Inflammatory macrophage (primary cell): Measurements from ENCODE around the gene HDAC10.

Experiments
- DNase-seq, 2 donors: peaks; one replicate each; pipeline ENCODE4 v3.0.0-alpha.2; 2020 to 2022
- total RNA-seq, 18 experiments: gene quantifications; one replicate each; lab custom pipeline; 2026; ENCODE audit warnings: mixed read lengths in 6 of 18, inconsistent platforms in 2 of 18; lab: John Stamatoyannopoulos, UW

The HDAC10 gene
- 0.23 to 1.9 (median 0.93) reads per million in 18 experiments for total RNA-seq

GRCh38 chr22:50250555-50251476 is at the start of gene HDAC10:
Gene HDAC10 (minus strand): TSS chr22:50251265. CDS start chr22:50251032, 233 bp downstream.
- DNase-seq: peak; percentile 86 to 89

DNA sequence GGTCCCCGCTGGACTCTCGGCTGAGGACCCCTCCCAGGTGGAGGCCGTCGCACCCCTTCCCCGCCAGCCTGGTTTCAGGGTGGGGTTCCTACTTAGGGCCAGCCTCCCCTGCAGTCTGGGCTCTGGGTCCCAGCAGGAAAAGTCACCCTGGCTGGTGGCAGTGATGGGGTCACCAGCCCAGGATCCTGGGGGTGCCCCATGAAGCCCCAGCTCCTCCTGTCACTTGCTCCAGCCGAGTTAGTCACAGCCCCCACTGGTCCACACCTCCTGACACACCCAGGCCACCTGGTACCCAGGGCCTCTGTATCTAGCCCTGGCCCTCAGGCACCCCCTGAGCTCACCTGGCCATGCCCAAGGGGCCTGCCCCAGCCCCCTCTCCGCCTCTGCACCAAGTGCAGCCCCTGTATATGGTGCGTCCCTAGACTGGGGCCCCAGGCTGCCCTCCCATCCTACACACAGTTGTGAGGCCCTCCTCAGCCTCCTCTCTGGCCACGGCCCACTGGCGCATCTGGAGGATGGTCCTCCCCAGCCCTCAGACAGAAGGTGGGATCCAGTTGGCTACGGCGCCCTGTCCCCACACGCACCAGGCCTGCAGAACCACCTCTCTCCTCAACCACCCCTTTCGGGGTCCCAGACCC is 49.7 kb upstream of the HDAC10 start:
- no peak for DNase-seq

DNA sequence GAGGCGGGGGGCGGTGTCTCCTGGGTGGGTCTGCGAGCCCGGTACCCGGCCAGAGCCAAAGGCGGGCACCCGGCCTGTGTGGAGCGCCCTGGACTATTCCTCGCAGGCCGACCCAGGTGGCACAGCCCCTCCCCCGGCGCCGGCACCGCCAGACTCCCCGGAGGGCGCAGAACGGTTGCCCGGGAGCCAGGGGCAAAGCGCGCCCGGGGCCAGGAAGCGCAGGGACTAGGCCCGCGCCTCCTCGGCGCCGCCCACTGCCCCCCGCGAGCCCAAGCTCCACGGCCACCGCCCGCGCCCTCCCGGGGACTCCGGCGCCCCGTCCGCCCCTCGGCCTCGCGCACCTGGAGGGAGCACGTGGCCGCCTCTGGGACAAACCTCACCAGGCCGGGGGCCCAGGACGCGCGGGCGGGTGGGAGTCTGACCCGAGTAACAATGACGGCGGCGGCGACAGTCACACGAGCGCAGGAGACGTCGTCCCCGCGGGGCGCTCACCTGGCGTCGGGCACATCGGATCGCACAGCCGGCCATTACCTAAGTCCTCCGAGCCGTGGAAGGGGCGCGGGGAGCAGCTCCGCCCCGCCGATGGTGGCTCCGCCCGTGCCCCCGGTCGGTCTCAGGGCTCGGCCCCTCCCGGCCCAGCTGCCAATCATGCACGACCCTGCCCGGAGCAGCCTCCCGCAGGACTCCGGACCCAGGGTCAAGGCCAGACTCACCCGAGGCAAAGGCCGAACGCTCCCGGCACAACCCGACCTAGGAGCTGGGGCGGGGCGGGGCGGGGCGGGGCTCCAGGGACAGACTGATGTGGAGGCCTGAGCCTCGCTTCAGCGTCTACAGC is 48.9 kb upstream of the HDAC10 start:
- DNase-seq: no peak

GRCh38 chr22:50298937-50299784 is 48.1 kb upstream of the HDAC10 start:
- peak in 1 of 2 donors; percentile 16 for DNase-seq

GRCh38 chr22:50298266-50298637 is 47.2 kb upstream of the HDAC10 start:
- no peak for DNase-seq

- DNase-seq: no peak
These were observed 46.6 kb upstream of the HDAC10 start for GRCh38 chr22:50297510-50298265.

GRCh38 chr22:50296658-50297490 is 45.8 kb upstream of the HDAC10 start:
- DNase-seq: no peak

- no peak for DNase-seq
These were observed 43.2 kb upstream of the HDAC10 start for GRCh38 chr22:50294319-50294656.

DNA sequence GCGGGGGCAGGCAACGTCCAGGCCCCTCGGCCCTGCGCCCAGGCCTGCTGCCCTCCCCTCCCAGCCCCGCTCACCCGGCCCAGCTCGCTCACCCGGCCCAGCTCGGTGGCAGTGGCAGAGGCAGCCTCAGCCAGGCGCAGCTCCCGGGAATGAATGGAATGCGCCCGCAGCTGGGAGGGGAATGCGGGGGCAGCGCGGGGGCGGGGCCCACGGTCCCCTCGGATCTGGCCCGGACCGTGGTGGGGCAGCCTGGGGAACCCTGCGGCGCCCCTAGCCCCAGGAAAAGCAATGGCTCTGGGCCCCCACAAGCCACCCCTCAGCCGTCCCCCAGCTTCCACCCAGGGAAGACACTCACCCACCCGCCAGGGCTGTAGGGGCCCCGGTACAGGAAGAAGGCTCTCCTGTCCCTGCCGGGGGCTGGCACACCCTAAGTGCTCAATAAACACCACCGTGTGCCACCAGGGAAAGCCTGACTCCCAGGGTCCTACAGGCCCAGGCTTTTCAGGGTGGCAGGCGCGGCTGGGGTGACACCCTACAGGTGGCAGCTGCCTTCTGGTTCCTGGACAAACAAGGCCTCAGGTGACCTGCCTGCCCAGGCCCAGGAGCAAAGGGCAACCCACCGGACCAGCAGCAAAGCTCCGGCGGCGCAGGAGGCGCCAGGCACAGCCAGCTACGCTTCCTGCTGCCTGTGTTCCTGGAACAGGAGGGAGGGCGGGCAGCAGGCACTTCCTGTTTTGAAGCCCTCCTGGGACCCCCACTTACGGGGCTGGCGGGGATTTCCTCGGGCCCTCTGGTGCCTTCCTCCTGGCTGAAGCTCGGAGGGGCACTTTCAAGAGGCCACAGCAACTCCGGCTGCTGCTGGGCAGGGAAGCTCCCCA is 42.6 kb upstream of the HDAC10 start:
- DNase-seq: no peak

- no peak for DNase-seq
These were observed 41.8 kb upstream of the HDAC10 start for GRCh38 chr22:50292643-50293440.

DNA sequence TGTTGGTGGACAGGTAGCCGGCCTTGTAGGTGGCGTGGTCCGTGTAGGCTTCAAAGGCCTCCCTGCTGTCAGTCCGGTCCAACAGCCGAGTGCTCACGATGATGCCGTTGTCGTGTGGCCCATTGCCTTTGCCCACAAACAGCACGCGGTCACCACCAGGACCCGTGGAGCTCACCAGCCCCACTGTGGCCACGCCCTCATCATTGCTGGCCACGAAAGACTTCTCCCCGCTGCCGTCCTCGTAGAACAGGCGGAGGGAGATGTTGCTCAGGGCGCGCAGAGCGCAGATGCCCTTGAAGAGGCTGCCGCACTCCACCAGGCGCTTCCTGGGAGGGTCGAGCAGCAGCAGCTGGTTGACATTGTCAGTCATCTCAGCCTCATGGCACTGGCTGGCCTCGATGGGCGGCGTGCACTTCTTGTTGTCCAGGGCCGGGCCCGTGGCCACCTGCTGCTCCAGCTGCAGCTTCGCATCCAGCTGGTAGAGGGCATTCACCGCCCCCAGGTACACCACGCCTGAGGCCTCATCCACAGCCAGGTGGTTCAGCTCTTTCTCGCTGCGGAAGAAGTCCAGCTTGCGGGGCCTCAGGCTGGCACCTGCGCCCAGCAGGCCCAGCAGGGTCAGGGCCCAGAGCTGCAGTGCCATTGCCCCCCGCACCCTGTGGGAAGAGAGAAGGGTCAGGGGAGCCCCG is 39.0 kb upstream of the HDAC10 start:
- no peak for DNase-seq

GRCh38 chr22:50289151-50289941 is 38.3 kb upstream of the HDAC10 start:
- DNase-seq: no peak

DNA sequence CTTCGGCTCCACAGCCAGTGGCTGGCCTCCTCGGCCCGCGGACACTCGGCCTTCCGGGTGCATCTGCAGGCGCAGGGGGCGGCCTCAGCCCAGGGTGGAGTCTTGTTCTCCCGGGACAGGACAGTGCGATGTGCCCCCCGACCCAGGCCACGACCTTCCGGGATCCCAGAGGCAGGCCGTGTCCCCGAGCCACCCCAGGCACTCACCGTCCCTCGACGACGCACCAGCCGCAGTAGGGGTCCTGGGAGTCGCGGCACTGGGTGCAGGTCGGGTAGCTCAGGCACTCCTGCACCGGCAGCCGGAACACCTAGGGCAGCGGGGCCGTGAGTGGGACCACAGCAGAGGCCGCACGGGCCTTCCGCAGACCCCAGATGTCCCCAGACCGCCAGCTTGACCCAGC is 36.7 kb upstream of the HDAC10 start:
- DNase-seq: no peak

- DNase-seq: no peak
These were observed 35.7 kb upstream of the HDAC10 start for GRCh38 chr22:50286701-50287318.

GRCh38 chr22:50286275-50286674 is 35.2 kb upstream of the HDAC10 start:
- no peak for DNase-seq

- no peak for DNase-seq
These were observed 34.6 kb upstream of the HDAC10 start for GRCh38 chr22:50285568-50286229.
